ENCODE measurements around the gene PJVK. TPM values are rescaled to one million over a fixed set of nuclear protein-coding genes. Genes with fewer than 3 reads are reported as not detected.

The PJVK gene
- total RNA-seq, 2 donors from 2014 or later = 4.2 TPM; not detected in 1

DNA sequence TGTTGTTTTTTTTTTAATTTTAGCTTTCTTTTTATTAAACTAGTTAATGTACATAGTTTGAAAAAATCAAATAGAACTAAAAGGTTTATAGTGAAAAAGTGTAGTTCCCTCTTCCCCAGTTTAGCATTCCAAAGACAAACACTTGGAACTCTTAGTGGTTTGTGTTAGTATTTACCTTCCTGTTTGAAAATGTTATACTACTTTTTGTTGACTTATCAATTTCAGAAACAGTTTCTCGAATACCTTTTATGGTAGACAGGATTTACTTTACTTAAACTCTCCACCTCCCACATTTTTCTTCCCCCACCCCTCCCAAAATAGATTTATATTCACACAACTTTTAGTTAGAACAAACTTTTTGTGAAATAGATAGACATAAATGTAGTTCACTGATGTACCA is 55.8 kb downstream of the PJVK start:
- Histone ChIP-seq H3K36me3 (replicated peaks in 1 of 2; ENCODE audit: insufficient read depth in 1 of 2, low read depth in 2 of 2) (peaks cover 0 to 12% of the 10 kb centered on the region in 2 donors), H3K27me3 (no peaks in the 10 kb centered on the region), H3K4me1 (no peaks in the 10 kb centered on the region), H3K4me3 (no peak overlapping the region), H3K27ac (no peak overlapping the region), H3K9me3 (no peaks in the 10 kb centered on the region)
- intact Hi-C loops (cut with DNase I) = no loop called here
- TF ChIP-seq, protein P1, sequence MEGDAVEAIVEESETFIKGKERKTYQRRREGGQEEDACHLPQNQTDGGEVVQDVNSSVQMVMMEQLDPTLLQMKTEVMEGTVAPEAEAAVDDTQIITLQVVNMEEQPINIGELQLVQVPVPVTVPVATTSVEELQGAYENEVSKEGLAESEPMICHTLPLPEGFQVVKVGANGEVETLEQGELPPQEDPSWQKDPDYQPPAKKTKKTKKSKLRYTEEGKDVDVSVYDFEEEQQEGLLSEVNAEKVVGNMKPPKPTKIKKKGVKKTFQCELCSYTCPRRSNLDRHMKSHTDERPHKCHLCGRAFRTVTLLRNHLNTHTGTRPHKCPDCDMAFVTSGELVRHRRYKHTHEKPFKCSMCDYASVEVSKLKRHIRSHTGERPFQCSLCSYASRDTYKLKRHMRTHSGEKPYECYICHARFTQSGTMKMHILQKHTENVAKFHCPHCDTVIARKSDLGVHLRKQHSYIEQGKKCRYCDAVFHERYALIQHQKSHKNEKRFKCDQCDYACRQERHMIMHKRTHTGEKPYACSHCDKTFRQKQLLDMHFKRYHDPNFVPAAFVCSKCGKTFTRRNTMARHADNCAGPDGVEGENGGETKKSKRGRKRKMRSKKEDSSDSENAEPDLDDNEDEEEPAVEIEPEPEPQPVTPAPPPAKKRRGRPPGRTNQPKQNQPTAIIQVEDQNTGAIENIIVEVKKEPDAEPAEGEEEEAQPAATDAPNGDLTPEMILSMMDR (IDR thresholded peaks at IDR 0.05) = no peak
- no peak for TF ChIP-seq POLR2A (IDR thresholded peaks at IDR 0.05)
- WGBS, 2 donors = 76 to 94% methylated on average over 1 of the region's 1 CpG
- no peak for DNase-seq
- no peak for ATAC-seq

DNA sequence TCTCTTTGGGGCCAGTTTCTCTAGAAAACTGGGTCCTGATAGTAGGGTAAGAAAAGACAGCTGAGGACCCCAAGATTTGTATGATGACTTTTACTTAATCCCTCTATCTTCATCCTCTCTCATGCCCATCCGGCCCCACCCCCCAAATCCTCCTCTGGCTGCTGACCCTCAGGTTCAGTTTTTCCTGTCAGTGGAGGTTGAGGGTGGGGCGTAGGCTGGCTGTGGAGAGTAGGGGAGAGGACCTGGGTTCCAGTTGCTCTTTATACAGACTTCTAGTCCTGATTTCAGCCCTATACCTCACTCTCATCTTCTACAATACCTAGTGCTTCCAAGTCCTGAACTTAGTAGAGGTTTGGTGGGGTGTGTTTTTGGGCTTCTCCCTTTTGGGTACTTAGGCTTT is 57.5 kb downstream of the PJVK start:
- H3K27me3 ChIP-seq = no peaks in the 10 kb centered on the region
- no peak for ATAC-seq
- H3K4me3 ChIP-seq = no peak overlapping the region
- no peaks in the 10 kb centered on the region for H3K4me1 ChIP-seq
- DNase-seq = no peak
- H3K36me3 ChIP-seq (replicated peaks in 1 of 2; ENCODE audit: insufficient read depth in 1 of 2, low read depth in 2 of 2) = peaks cover 0 to 6% of the 10 kb centered on the region in 2 donors
- no peak for TF ChIP-seq POLR2A (IDR thresholded peaks at IDR 0.05)
- TF ChIP-seq, protein P1 (IDR thresholded peaks at IDR 0.05) = no peak
- no peak overlapping the region for H3K27ac ChIP-seq
- WGBS, 2 donors = 88 to 100% methylated on average over 2 of the region's 2 CpGs
- intact Hi-C loops (cut with DNase I) = no loop called here
- H3K9me3 ChIP-seq = no peaks in the 10 kb centered on the region

DNA sequence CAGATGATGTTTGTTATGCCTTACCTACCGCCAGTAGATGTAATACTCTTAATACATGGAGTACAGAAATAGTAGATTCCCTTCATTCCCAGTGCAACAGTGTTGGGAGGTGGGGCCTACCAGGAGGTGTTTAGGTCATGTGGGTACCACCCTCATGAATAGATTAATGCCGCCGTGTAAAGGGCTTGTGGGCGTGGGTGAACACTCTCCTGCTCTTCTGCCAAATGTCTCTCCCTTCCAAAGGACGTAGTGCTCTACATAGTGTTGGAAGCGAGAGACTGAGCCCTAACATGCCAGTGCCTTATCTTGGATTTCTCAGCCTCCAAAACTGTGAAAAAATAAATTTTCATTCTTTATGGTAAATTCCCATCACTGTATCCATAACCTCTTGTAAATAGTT is 59.2 kb downstream of the PJVK start:
- Histone ChIP-seq H3K9me3 (no peaks in the 10 kb centered on the region), H3K27me3 (no peaks in the 10 kb centered on the region), H3K4me1 (no peaks in the 10 kb centered on the region), H3K4me3 (no peak overlapping the region), H3K36me3 (replicated peaks in 1 of 2; ENCODE audit: insufficient read depth in 1 of 2, low read depth in 2 of 2) (no peaks in the 10 kb centered on the region), H3K27ac (no peak overlapping the region)
- DNase-seq (no peak), ATAC-seq (no peak)
- intact Hi-C loops (cut with DNase I) = no loop called here
- TF ChIP-seq, protein P1 (IDR thresholded peaks at IDR 0.05) = no peak
- no peak for TF ChIP-seq POLR2A (IDR thresholded peaks at IDR 0.05)
- WGBS, 2 donors = 86 to 93% methylated on average over 6 of the region's 6 CpGs

Other genes starting within 250 kb of the PJVK start
- gene PRKRA, start 203 bp upstream of the PJVK start, total RNA-seq = 10 to 100 TPM; 21.5 to 35.9 TPM
- gene FKBP7, start 27.2 kb downstream of the PJVK start, total RNA-seq = 1 to 10 TPM; 2.9 to 4.6 TPM
- gene PLEKHA3, start 29.1 kb downstream of the PJVK start, total RNA-seq = 1 to 10 TPM; 5.3 to 6.5 TPM

All from body of pancreas (tissue), 4 donors.